ENCODE results near the gene PIK3R1.
A peak's percentile ranks its signal among the peaks of the same experiment; 100 is the strongest.

The PIK3R1 gene

DNA sequence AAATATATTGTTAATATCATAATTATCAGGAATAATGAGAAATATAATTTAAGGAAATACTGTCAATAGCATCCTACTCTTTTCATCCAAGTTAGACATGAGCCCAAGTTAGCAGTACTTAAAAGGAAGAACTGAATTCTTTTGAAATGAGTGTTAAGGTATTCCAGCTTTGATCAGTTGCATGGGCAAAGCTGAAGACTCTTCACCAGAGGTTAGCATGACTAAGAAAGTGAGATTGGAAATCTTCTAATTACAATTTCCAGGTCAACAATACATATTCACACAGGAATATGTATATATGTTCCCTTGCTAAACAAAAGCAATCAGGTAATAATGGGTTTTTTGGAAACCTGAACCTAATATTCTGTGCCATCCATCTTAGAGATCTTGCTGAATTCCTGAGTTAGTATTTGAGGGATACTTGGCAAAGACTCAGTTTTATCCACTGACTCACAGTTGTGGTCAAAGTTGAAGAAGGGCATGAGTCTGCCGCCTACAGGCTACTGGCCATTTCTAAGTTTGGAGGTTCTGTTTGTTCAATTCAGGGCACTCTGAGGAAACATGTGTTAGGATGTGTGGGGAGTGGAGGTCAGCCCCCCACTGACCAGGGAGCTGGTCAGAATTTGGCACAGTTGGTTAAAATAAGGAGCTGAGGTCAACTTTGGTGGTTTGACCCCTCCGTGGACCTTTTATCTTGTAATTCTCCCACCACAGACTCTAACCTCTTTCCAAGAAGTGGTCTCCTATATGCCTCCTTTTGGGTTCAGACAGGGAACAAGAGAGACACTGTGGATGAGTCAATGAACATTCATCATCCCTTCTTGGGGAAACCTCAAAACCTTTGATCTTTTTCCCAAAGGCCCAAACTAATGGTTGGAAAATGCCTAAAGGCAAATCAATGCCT is 118.3 kb downstream of the PIK3R1 start:
- DNase-seq (ENCODE audit: low read depth) = peak; percentile 83
- no peak overlapping the region for H3K4me3 ChIP-seq (replicated peaks; ENCODE audit: low read depth, low read length)
- TF ChIP-seq, protein P1, sequence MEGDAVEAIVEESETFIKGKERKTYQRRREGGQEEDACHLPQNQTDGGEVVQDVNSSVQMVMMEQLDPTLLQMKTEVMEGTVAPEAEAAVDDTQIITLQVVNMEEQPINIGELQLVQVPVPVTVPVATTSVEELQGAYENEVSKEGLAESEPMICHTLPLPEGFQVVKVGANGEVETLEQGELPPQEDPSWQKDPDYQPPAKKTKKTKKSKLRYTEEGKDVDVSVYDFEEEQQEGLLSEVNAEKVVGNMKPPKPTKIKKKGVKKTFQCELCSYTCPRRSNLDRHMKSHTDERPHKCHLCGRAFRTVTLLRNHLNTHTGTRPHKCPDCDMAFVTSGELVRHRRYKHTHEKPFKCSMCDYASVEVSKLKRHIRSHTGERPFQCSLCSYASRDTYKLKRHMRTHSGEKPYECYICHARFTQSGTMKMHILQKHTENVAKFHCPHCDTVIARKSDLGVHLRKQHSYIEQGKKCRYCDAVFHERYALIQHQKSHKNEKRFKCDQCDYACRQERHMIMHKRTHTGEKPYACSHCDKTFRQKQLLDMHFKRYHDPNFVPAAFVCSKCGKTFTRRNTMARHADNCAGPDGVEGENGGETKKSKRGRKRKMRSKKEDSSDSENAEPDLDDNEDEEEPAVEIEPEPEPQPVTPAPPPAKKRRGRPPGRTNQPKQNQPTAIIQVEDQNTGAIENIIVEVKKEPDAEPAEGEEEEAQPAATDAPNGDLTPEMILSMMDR (IDR thresholded peaks at IDR 0.05; ENCODE audit: low read length, missing control alignments) = peak; percentile 45

DNA sequence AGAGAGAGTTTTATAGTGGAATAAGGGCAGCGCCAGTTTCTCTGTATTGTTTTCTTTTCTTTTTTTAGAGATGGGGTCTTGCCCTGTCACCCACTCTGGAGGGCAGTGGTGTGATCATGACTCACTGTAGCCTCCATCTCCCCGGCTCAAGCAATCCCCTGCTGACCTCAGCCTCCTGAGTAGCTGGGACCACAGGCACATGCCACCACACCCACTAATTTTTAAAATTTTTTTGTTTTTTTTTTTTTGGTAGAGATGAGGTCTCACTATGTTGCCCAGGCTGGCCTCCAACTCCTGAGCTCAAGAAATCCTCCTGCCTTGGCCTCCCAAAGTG is 119.0 kb downstream of the PIK3R1 start:
- no peak overlapping the region for H3K4me3 ChIP-seq (replicated peaks; ENCODE audit: low read depth, low read length)
- TF ChIP-seq, protein P1 (IDR thresholded peaks at IDR 0.05; ENCODE audit: low read length, missing control alignments) = no peak
- no peak for DNase-seq (ENCODE audit: low read depth)

DNA sequence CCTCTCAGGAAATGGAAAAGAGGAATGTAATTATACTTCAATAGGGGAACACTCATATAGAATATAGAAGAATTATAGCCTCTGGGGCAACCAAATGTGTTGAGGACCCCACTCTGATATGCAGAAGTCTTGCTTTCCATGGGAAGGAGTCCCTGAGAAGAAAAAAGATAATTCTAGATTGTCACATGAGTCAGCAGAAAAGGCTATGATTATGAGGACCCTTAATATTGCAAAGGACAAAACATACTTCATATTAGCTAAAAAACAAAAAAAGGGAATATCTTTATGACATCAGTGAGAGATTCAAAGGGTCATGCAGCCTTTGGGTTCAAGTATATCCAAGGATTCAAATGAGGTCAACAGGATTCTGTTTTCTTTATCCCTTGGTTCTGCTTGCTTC is 119.5 kb downstream of the PIK3R1 start:
- DNase-seq (ENCODE audit: low read depth) = no peak
- H3K4me3 ChIP-seq (replicated peaks; ENCODE audit: low read depth, low read length) = no peak overlapping the region
- TF ChIP-seq, protein P1 (IDR thresholded peaks at IDR 0.05; ENCODE audit: low read length, missing control alignments) = no peak

DNA sequence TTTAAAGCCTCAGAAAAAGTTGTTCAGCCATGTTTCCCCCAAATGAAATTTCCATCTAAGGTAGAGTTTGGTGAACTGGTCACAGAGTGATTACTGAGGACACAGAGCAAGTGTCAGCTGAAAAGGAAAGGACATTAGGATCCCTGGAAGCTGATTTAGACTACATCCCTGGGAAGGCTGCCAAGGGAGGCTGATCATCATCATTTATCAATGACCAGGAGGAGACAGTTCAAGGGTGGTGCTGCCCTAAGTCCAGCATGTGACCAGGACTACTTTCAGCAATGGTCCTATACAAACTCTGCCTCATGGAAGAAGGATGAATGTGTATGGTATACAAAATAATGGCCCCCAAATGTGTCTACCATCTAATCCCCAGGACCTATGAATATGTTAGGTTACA is 120.6 kb downstream of the PIK3R1 start:
- no peak overlapping the region for H3K4me3 ChIP-seq (replicated peaks; ENCODE audit: low read depth, low read length)
- TF ChIP-seq, protein P1 (IDR thresholded peaks at IDR 0.05; ENCODE audit: low read length, missing control alignments) = no peak
- DNase-seq (ENCODE audit: low read depth) = no peak

DNA sequence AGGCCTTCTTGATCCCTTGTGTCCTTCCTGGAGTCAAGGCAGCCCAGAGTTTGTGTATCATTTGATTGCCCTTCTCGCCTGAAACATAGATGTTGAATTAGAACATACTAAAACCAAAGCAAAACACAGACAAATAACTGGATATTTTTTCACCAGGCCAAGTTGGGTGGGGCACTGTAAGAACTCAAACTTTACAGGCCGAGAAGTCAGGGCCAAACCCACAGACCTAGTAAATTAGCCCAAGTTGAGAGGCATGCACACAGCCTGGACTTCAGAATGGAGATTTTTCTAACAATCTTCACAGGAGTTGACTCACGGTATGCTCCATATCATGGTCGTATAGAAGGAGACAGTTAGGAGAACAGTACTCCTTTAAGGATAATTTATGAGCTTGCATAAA is 121.7 kb downstream of the PIK3R1 start:
- TF ChIP-seq, protein P1 (IDR thresholded peaks at IDR 0.05; ENCODE audit: low read length, missing control alignments) = no peak
- DNase-seq (ENCODE audit: low read depth) = no peak
- no peak overlapping the region for H3K4me3 ChIP-seq (replicated peaks; ENCODE audit: low read depth, low read length)

DNA sequence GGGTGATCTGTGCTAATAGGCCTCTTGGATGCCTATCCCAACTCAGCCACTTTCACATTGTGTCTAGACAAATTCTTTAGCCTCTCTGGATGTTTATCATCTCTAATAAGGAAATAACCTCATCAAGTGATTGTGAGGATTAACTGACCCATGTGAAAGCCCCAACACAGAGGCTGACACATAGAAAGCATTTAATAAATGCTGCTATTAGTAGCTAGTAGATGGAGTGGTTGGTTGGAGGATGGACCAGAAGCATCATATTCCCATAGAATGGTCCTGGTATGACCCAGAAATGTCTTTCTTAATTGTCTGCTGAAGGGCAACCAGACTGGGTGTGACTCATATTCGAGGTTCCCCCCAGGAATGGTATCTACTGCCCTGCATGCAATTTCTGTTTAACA is 124.4 kb downstream of the PIK3R1 start:
- H3K4me3 ChIP-seq (replicated peaks; ENCODE audit: low read depth, low read length) = no peak overlapping the region
- DNase-seq (ENCODE audit: low read depth) = peak; percentile 36
- TF ChIP-seq, protein P1 (IDR thresholded peaks at IDR 0.05; ENCODE audit: low read length, missing control alignments) = no peak

DNA sequence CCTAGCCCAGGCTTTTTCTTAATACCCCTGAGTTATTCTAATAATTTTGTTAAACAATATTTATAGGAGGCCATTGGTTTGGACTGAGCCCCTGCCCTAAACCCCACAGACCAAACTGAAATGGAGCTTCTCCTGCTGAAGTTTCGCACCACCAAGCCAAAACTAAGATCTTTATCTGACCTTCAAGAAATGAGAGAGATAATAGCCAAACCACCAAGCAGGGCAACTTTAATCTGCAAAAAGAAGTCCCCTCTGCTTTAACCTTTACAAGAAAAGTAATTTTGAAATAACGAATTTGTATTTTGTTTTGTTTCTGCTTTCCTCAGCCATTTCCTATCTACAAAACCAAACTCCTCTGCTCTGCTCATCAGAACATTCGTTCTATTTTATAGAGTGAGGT is 125.5 kb downstream of the PIK3R1 start:
- H3K4me3 ChIP-seq (replicated peaks; ENCODE audit: low read depth, low read length) = no peak overlapping the region
- DNase-seq (ENCODE audit: low read depth) = no peak
- TF ChIP-seq, protein P1 (IDR thresholded peaks at IDR 0.05; ENCODE audit: low read length, missing control alignments) = no peak

Data from fibroblast of pulmonary artery (primary cell).